Osteoblast (primary cell): ENCODE data around the gene ZFYVE19. TPM values are rescaled to one million over a fixed set of nuclear protein-coding genes. Genes with fewer than 3 reads are reported as not detected.

ENCODE experiments used
- DNase-seq: peaks from one replicate; pipeline ENCODE4 v3.0.0; 2011; ENCODE audit warnings: low spot score, mixed read lengths; ENCODE audit not compliant: insufficient read length; ENCODE audit errors: missing footprints
- H2AFZ ChIP-seq: 2 replicates; pipeline ENCODE4 v1.6.0; 2011; ENCODE audit warnings: mild to moderate bottlenecking, low read length
- H3K27ac ChIP-seq: 2 replicates; pipeline ENCODE4 v1.5.1; 2011; ENCODE audit warnings: mild to moderate bottlenecking, low read depth, low read length, moderate library complexity
- H3K27me3 ChIP-seq: 2 replicates; pipeline ENCODE4 v1.6.0; 2012; ENCODE audit warnings: mild to moderate bottlenecking, control low read depth, inconsistent platforms, low read length, moderate library complexity; ENCODE audit not compliant: insufficient read depth
- H3K36me3 ChIP-seq: 2 replicates; pipeline ENCODE4 v1.5.1; 2011; ENCODE audit warnings: mild to moderate bottlenecking, low read length, control low read depth, moderate library complexity; ENCODE audit not compliant: insufficient read depth
- H3K4me1 ChIP-seq: 2 replicates; pipeline ENCODE4 v1.5.1; 2011; ENCODE audit warnings: mild to moderate bottlenecking, low read length, control low read depth, moderate library complexity; ENCODE audit not compliant: insufficient read depth
- H3K4me2 ChIP-seq: 2 replicates; pipeline ENCODE4 v1.6.0; 2011; ENCODE audit warnings: mild to moderate bottlenecking, low read length; ENCODE audit not compliant: insufficient read depth
- H3K4me3 ChIP-seq: fragments of 200-600 bp; sonication (generic); 3 replicates; pipeline ENCODE4 v1.5.1; 2012; ENCODE audit warnings: mild to moderate bottlenecking, low read length, inconsistent platforms; ENCODE audit not compliant: insufficient read depth
- H3K79me2 ChIP-seq: 2 replicates; pipeline ENCODE4 v1.6.0; 2012; ENCODE audit warnings: mild to moderate bottlenecking, low read length, control low read depth, inconsistent platforms; ENCODE audit not compliant: insufficient read depth
- H3K9me3 ChIP-seq: 2 replicates; pipeline ENCODE4 v1.5.1; 2011; ENCODE audit warnings: low read depth, low read length, control low read depth
- H4K20me1 ChIP-seq: 2 replicates; pipeline ENCODE4 v1.6.0; 2012; ENCODE audit warnings: mild to moderate bottlenecking, low read length, control low read depth; ENCODE audit not compliant: insufficient read depth
- total RNA-seq: library from RNA; depleted of rRNA; stranded (reverse); fragments of >200 nt; gene quantifications from 2 replicates; pipeline ENCODE4 v1.2.3, GENCODE V29; 2012
- TF ChIP-seq, protein P1 (sequence below): IDR thresholded peaks from 2 replicates; pipeline ENCODE4 v1.5.1; 2011; ENCODE audit warnings: mild to moderate bottlenecking, low read depth, low read length, moderate library complexity; ENCODE audit errors: extremely low read depth

The ZFYVE19 gene
- total RNA-seq, 1 donor = 17.4 TPM

DNA sequence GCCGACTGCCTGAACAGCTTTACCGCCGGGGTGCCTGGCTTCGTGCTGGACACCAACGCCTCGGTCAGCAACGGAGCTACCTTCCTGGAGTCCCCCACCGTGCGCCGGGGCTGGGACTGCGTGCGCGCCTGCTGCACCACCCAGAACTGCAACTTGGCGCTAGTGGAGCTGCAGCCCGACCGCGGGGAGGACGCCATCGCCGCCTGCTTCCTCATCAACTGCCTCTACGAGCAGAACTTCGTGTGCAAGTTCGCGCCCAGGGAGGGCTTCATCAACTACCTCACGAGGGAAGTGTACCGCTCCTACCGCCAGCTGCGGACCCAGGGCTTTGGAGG lies 37.8 kb downstream of the ZFYVE19 start:
- Histone ChIP-seq H3K4me2 (peak overlapping the region; percentile 77), H3K27ac (no peak overlapping the region), H3K36me3 (no peaks in the 10 kb centered on the region), H2AFZ (peak overlapping the region; percentile 76), H3K27me3 (peaks cover 37% of the 10 kb centered on the region), H3K9me3 (no peaks in the 10 kb centered on the region), H4K20me1 (no peaks in the 10 kb centered on the region), H3K79me2 (no peaks in the 10 kb centered on the region), H3K4me3 (peak overlapping the region; percentile 59), H3K4me1 (peaks cover 16% of the 10 kb centered on the region)
- no peak for DNase-seq
- TF ChIP-seq, protein P1, sequence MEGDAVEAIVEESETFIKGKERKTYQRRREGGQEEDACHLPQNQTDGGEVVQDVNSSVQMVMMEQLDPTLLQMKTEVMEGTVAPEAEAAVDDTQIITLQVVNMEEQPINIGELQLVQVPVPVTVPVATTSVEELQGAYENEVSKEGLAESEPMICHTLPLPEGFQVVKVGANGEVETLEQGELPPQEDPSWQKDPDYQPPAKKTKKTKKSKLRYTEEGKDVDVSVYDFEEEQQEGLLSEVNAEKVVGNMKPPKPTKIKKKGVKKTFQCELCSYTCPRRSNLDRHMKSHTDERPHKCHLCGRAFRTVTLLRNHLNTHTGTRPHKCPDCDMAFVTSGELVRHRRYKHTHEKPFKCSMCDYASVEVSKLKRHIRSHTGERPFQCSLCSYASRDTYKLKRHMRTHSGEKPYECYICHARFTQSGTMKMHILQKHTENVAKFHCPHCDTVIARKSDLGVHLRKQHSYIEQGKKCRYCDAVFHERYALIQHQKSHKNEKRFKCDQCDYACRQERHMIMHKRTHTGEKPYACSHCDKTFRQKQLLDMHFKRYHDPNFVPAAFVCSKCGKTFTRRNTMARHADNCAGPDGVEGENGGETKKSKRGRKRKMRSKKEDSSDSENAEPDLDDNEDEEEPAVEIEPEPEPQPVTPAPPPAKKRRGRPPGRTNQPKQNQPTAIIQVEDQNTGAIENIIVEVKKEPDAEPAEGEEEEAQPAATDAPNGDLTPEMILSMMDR = no peak

DNA sequence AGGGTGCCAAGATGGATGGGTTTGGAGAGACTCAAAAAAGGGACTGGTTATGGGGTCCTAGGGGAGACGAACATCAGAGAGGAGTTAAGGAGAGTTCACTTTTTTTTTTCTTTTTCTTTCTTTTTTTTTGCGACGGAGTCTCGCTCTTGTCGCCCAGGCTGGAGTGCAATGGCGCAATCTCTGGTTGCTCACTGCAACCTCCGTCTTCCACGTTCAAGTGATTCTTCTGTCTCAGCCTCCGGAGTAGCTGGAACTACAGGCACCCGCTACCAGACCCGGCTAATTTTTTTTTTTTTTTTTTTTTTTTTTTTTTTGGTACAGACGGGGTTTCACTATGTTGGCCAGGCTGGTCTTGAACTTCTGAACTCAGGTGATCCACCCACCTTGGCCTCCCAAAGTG lies 38.1 kb downstream of the ZFYVE19 start:
- no peaks in the 10 kb centered on the region for H3K79me2 ChIP-seq
- H3K4me3 ChIP-seq = peak overlapping the region; percentile 59
- peak overlapping the region; percentile 77 for H3K4me2 ChIP-seq
- H3K36me3 ChIP-seq = no peaks in the 10 kb centered on the region
- no peak for DNase-seq
- no peaks in the 10 kb centered on the region for H3K9me3 ChIP-seq
- H2AFZ ChIP-seq = peak overlapping the region; percentile 76
- H3K4me1 ChIP-seq = peaks cover 16% of the 10 kb centered on the region
- H3K27me3 ChIP-seq = peaks cover 37% of the 10 kb centered on the region
- TF ChIP-seq, protein P1 = no peak
- no peaks in the 10 kb centered on the region for H4K20me1 ChIP-seq
- H3K27ac ChIP-seq = no peak overlapping the region

DNA sequence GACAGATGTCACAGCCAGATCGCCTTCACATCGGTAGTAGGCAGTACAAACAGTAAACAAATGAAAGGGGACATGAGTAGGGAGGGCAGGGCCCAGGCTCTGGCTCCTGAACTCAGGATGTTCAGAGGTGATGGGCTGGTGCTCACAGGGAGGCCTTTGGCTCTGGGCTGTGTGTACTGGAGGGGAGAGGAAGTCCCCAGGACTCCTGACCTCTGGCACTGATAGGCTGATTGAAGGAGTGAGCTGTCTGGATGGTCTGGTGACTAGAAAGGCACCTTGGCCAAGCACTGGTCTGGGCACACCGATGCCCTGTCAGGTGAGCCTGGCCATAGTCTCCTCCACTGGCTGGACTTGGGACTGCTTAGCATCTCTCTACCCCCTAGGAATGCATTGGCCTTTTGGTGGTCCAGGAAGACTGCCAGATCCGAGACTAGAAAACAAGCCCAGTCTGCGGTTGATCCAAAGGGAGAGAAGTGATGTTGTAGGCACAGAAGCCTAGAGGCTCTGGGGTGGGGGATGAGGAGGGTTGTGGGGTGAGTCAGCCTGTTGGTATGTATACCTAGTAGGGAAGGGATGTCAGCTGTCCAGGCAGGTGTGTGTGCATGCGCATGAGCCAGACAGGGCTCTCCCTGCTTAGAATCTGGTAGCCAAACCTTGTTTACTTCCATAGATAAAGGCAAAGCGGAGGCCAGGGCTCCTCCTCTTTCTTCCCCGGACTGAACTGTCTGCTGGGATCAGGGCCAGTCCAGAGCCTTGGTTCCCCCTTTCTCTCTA lies 38.8 kb downstream of the ZFYVE19 start:
- Histone ChIP-seq H3K27me3 (peaks cover 37% of the 10 kb centered on the region), H3K4me3 (no peak overlapping the region), H3K36me3 (no peaks in the 10 kb centered on the region), H3K79me2 (no peaks in the 10 kb centered on the region), H2AFZ (no peak overlapping the region), H4K20me1 (no peaks in the 10 kb centered on the region), H3K9me3 (no peaks in the 10 kb centered on the region), H3K27ac (no peak overlapping the region), H3K4me2 (no peak overlapping the region), H3K4me1 (peaks cover 16% of the 10 kb centered on the region)
- peak; percentile 72 for DNase-seq
- TF ChIP-seq, protein P1 = no peak

DNA sequence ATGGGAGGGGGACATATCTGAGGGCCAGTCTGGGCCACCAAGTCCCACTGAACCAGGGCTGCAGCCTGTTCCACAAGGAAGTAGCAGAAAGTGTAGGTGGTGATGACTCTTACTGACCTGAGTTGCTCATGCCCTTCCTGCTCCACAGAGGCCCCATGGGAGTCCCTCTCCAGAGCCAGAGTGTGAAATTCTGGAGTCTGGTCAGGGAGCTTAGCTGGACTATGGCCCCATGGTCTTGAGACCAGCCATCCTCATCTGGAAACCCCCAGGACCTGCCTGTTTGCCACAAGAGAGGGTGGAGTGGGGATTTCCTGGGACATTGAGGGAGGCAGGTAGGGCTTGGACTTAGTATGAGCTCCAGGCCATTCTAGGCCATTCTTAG lies 39.9 kb downstream of the ZFYVE19 start:
- Histone ChIP-seq H3K36me3 (no peaks in the 10 kb centered on the region), H2AFZ (no peak overlapping the region), H3K4me2 (no peak overlapping the region), H3K4me1 (peaks cover 16% of the 10 kb centered on the region), H3K4me3 (no peak overlapping the region), H3K9me3 (no peaks in the 10 kb centered on the region), H4K20me1 (no peaks in the 10 kb centered on the region), H3K27me3 (peaks cover 27% of the 10 kb centered on the region), H3K79me2 (no peaks in the 10 kb centered on the region), H3K27ac (no peak overlapping the region)
- no peak for DNase-seq
- TF ChIP-seq, protein P1 = no peak
